Ishikawa (cell line): ENCODE measurements around the gene PCDH9.

Source experiments
- EGR1 ChIP-seq: IDR thresholded peaks from 2 replicates; pipeline ENCODE4 v1.6.1; 2012
- MAX ChIP-seq: IDR thresholded peaks from 2 replicates; pipeline ENCODE4 v1.6.1; 2012

GRCh38 chr13:66967811-66968597 is 262.1 kb downstream of the PCDH9 start:
- TF ChIP-seq MAX (no peak), EGR1 (no peak)
